Spleen (tissue), 11 donors: ENCODE data around the gene ENC1. TPM values are rescaled to one million over a fixed set of nuclear protein-coding genes. Genes with fewer than 3 reads are reported as not detected.

Experiments
- DNase-seq: peaks from one replicate; pipeline ENCODE4 v3.0.0-alpha.2; 2020
- H3K27ac ChIP-seq, 8 donors: fragments of 200-600 bp; sonication (generic) in 7 of 8; 1 replicate in 4 of 8; 2 replicates in 4 of 8; pipeline versions ENCODE4 v1.5.0 to v1.8.0; 2016 to 2021; ENCODE audit warnings: inconsistent platforms in 4 of 8, mild to moderate bottlenecking in 4 of 8, moderate library complexity in 1 of 8
- H3K27me3 ChIP-seq, 7 donors: fragments of 200-600 bp; sonication (generic) in 6 of 7; replicated peaks in 1 of 7; 1 replicate in 4 of 7; 2 replicates in 3 of 7; pipeline versions ENCODE4 v1.5.0 to v1.8.0; 2016 to 2021; ENCODE audit warnings: inconsistent platforms in 3 of 7, mild to moderate bottlenecking in 1 of 7
- H3K36me3 ChIP-seq, 6 donors: fragments of 200-600 bp; sonication (generic) in 5 of 6; 1 replicate in 4 of 6; 2 replicates in 2 of 6; pipeline versions ENCODE4 v1.5.0 to v1.8.0; 2016 to 2021; ENCODE audit warnings: inconsistent platforms in 2 of 6
- H3K4me1 ChIP-seq, 6 donors: fragments of 200-600 bp; sonication (generic) in 5 of 6; 1 replicate in 3 of 6; 2 replicates in 3 of 6; pipeline versions ENCODE4 v1.5.0 to v1.8.0; 2016 to 2021; ENCODE audit warnings: inconsistent platforms in 3 of 6
- H3K4me3 ChIP-seq, 8 donors: fragments of 200-600 bp; sonication (generic) in 7 of 8; 1 replicate in 4 of 8; 2 replicates in 4 of 8; pipeline versions ENCODE4 v1.5.0 to v1.8.0; 2016 to 2021; ENCODE audit warnings: inconsistent platforms in 4 of 8, mild to moderate bottlenecking in 4 of 8, moderate library complexity in 2 of 8
- H3K9me3 ChIP-seq, 8 donors: fragments of 200-600 bp; sonication (generic) in 7 of 8; 1 replicate in 4 of 8; 2 replicates in 4 of 8; pipeline versions ENCODE4 v1.5.0 to v1.8.0; 2016 to 2021; ENCODE audit warnings: inconsistent platforms in 4 of 8
- POLR2A ChIP-seq, 3 donors: fragments of 450-650 bp; IDR thresholded peaks; one replicate each; pipeline ENCODE4 v1.5.1; 2017; ENCODE audit warnings: antibody characterized with exemption in 3 of 3, mild to moderate bottlenecking in 1 of 3
- POLR2AphosphoS5 ChIP-seq, 3 donors: sonication (generic); formaldehyde crosslinking; IDR thresholded peaks; one replicate each; pipeline ENCODE4 v1.5.1; 2017; ENCODE audit warnings: antibody characterized with exemption in 3 of 3
- WGBS, 5 donors: extraction: QIAGEN DNeasy Blood & Tissue Kit in 3 of 5; methylation state at CpG; one replicate each; pipeline versions ENCODE4 v1.1.5 to v1.1.7; 2013 to 2018; 5-methylcytosine and 5-hydroxymethylcytosine counted together
- intact Hi-C: fragments of 100-400 bp; cut with DNase I; formaldehyde crosslinking; loops from one replicate; pipeline ENCODE4 v1.15.0; 2023; ENCODE audit warnings: low total_unique reads
- polyA plus RNA-seq, 3 donors: library from polyadenylated mRNA; stranded (reverse); fragments of 200-250 nt; gene quantifications; one replicate each; pipeline ENCODE4 v1.2.1, GENCODE V29; 2013
- total RNA-seq, 7 donors: library from RNA; depleted of rRNA in 3 of 7; stranded (reverse); fragments of >200 nt in 3 of 7; fragmentation: NEBNext Ultra II Directional in 4 of 7; extraction: Animal tissue kit (Norgen Biotek cat#: 25700) in 4 of 7; gene quantifications; one replicate each; pipeline versions ENCODE4 v1.1.0 to v1.2.1, GENCODE V29; 2016 to 2021
- TF ChIP-seq, protein P1 (sequence below), 11 experiments: fragments of 200-600 bp in 7 of 11; fragments of 450-650 bp in 4 of 11; sonication (generic) in 4 of 11; IDR thresholded peaks in 8 of 11; conservative IDR thresholded peaks in 3 of 11; 1 replicate in 7 of 11; 2 replicates in 4 of 11; pipeline versions ENCODE4 v1.4.0 to v1.8.0; 2016 to 2021; ENCODE audit warnings: antibody characterized with exemption in 11 of 11, inconsistent platforms in 4 of 11, mild to moderate bottlenecking in 1 of 11
- donor health status: healthy with polysubstance abuse.
- donor health status: DM: no; HTN: no; CAD: no; lungs with moderate emphysema.
- donor health status: DM: no; HTN: no; CAD: no.
- donor health status: Bipolar disorder and iron deficiency.
- donor health status: healthy.
- donor health status: DM: no; HTN: no; CAD: no.
- donor health status: DM: yes; HTN: yes; CAD: no.

Gene ENC1
- total and polyA plus RNA-seq, 10 donors = 3.8 to 19.5 (median 11.2) TPM

DNA sequence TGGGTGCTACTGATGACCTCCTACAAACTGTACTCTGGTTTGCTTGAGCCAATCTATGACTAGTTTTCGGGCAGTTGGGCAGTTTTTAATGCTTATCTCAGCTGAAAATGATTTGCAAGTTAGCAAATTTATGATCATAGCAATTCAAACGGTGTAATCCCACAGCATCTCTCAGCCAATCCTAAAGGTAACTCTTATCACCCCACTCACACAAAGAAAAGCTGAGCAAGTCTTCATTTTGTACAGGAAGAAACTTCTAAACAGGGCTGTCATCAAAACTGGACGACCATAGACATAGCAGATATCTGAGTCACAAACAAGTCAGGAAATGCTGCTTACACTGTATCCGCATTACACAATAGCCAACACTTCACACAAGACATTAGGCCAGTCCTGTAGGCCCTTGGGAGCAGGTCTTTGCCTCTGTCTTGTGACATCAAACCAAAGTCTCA is 2.6 kb upstream of the ENC1 start:
- Histone ChIP-seq H3K9me3 (no peaks in the 10 kb centered on the region), H3K27ac (peak overlapping the region in 7 of 8 donors; percentile 84 to 98 (median 92)), H3K4me1 (peaks cover 12 to 62% (median 52%) of the 10 kb centered on the region in 6 donors), H3K4me3 (no peak overlapping the region), H3K27me3 (peaks cover 0 to 19% (median 0%) of the 10 kb centered on the region in 7 donors), H3K36me3 (no peaks in the 10 kb centered on the region)
- 27 to 71% (median 37%) methylated on average over 4 of the region's 4 CpGs for WGBS, 5 donors
- DNase-seq = no peak
- intact Hi-C loops = loop anchor here (10.0 kb wide), 2 partner anchors 248 to 608 kb away; no protein-coding TSS in a partner anchor
- TF ChIP-seq POLR2AphosphoS5 (IDR thresholded peaks at IDR 0.05) (peak in 1 of 3 donors; percentile 74), POLR2A (IDR thresholded peaks at IDR 0.05) (no peak)
- TF ChIP-seq, protein P1, sequence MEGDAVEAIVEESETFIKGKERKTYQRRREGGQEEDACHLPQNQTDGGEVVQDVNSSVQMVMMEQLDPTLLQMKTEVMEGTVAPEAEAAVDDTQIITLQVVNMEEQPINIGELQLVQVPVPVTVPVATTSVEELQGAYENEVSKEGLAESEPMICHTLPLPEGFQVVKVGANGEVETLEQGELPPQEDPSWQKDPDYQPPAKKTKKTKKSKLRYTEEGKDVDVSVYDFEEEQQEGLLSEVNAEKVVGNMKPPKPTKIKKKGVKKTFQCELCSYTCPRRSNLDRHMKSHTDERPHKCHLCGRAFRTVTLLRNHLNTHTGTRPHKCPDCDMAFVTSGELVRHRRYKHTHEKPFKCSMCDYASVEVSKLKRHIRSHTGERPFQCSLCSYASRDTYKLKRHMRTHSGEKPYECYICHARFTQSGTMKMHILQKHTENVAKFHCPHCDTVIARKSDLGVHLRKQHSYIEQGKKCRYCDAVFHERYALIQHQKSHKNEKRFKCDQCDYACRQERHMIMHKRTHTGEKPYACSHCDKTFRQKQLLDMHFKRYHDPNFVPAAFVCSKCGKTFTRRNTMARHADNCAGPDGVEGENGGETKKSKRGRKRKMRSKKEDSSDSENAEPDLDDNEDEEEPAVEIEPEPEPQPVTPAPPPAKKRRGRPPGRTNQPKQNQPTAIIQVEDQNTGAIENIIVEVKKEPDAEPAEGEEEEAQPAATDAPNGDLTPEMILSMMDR (IDR thresholded peaks at IDR 0.05 in 8 of 11, conservative IDR thresholded peaks at IDR 0.05 in 3 of 11) = no peak

DNA sequence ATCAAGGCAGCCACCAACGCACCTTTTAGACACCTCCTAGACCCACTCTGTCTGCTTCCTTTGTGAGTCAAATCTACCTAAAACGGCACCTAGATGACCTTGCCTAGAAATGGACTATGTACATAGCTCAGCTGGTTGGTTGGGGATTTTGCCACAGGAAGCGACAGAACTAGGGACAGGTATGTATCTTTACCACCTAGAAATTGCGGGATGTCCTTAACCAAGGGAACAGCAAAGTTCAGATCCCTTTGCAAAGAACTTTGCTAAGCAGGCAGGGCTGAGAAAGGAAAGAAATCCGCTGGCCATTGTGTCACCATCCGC is 2.0 kb upstream of the ENC1 start:
- Histone ChIP-seq H3K4me3 (peak overlapping the region in 1 of 8 donors; percentile 87), H3K27me3 (peaks cover 0 to 19% (median 0%) of the 10 kb centered on the region in 7 donors), H3K36me3 (no peaks in the 10 kb centered on the region), H3K9me3 (no peaks in the 10 kb centered on the region), H3K4me1 (peaks cover 15 to 68% (median 57%) of the 10 kb centered on the region in 6 donors), H3K27ac (peak overlapping the region in 7 of 8 donors; percentile 84 to 98 (median 92))
- TF ChIP-seq POLR2A (IDR thresholded peaks at IDR 0.05) = no peak
- TF ChIP-seq, protein P1 (IDR thresholded peaks at IDR 0.05 in 8 of 11, conservative IDR thresholded peaks at IDR 0.05 in 3 of 11) = no peak
- no peak for TF ChIP-seq POLR2AphosphoS5 (IDR thresholded peaks at IDR 0.05)
- DNase-seq = no peak
- intact Hi-C loops = loop anchor here (10.0 kb wide), 2 partner anchors 248 to 608 kb away; no protein-coding TSS in a partner anchor
- 45 to 66% (median 56%) methylated on average over 6 of the region's 6 CpGs for WGBS, 5 donors

DNA sequence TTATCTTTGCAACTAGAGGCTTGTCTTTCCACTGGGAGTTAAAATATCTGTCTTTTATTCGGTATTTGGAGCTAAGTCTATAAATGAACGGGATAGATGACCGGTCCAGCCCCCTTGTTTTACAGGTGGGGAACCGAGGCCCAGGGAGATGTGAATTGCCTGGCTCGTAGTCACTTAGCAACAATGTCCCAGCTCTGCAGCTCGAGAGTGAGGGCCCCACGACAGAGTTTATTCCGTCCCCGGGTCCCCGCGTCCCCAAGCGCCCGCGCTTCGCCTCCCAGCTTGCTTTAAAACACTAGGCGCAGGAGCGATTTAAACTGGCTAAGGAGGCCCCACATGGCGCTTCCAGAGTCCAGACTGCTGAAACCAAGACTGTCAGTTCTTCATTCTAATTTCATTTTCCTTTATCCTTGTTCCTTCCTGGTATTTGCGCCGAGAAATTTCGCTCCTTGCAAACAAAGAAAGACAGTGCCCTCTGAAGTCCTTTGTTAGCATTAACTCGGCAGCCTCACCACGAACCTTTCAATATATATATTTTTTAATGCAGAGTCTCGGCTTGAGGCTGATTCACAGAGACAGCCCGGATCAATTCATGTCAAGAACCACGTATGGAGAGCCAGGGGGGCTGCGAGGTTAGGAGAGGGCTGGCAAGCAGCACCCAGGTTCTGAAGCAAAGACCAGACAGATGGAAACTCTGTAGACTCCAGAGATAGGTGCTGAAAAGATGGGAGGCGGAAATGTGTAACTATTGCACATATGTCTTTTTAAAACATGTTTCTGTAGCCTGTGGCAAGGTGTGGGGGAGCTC is 1.4 kb upstream of the ENC1 start:
- no peak for TF ChIP-seq POLR2A (IDR thresholded peaks at IDR 0.05)
- TF ChIP-seq, protein P1 (IDR thresholded peaks at IDR 0.05 in 8 of 11, conservative IDR thresholded peaks at IDR 0.05 in 3 of 11) = peak in 10 of 11 experiments; percentile 28 to 77 (median 58)
- peak; percentile 86 for DNase-seq
- Histone ChIP-seq H3K4me1 (peaks cover 18 to 74% (median 62%) of the 10 kb centered on the region in 6 donors), H3K27ac (peak overlapping the region; percentile 84 to 98 (median 92)), H3K36me3 (no peaks in the 10 kb centered on the region), H3K4me3 (peak overlapping the region; percentile 64 to 87 (median 78)), H3K9me3 (no peaks in the 10 kb centered on the region), H3K27me3 (peaks cover 0 to 19% (median 0%) of the 10 kb centered on the region in 7 donors)
- 4 to 6% (median 5%) methylated on average over 28 of the region's 28 CpGs for WGBS, 5 donors
- intact Hi-C loops = loop anchor here (10.0 kb wide), 2 partner anchors 247 to 607 kb away; no protein-coding TSS in a partner anchor
